Femur (tissue), 1 donor: ENCODE measurements around the gene KRT81.
"Not testable (repeated sequence)": the region's sequence is repeated elsewhere in the genome, so short reads cannot be mapped to it uniquely, and the experiment has no call there.

Experiments used
- DNase-seq: peaks from one replicate; pipeline ENCODE4 v3.0.0-alpha.2; 2017

Gene KRT81

DNA sequence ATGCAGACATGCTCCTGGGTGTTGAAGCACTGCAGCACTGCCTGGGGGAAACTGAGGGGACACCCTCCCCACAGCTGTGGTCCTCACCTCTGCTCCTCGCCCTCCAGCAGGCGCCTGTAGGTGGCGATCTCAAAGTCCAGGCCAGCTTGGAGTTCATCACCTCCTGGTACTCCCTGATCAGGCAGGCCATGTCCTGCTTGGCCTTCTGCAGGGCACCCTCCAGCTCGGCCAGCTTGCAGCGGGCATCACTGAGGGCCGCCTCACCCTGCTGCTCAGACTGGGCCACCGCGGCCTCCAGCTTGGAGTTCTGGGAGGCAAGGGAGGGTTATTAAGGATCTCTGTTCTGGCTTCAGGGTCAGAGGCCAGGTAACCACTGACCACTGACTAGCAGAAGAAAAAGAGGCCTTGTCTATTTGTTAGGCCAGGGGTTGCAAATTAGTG, 39.1 kb downstream of the KRT81 start:
- DNase-seq, result not testable (repeated sequence)

GRCh38 chr12:52251367-52252051, 39.8 kb downstream of the KRT81 start:
- no peak for DNase-seq

DNA sequence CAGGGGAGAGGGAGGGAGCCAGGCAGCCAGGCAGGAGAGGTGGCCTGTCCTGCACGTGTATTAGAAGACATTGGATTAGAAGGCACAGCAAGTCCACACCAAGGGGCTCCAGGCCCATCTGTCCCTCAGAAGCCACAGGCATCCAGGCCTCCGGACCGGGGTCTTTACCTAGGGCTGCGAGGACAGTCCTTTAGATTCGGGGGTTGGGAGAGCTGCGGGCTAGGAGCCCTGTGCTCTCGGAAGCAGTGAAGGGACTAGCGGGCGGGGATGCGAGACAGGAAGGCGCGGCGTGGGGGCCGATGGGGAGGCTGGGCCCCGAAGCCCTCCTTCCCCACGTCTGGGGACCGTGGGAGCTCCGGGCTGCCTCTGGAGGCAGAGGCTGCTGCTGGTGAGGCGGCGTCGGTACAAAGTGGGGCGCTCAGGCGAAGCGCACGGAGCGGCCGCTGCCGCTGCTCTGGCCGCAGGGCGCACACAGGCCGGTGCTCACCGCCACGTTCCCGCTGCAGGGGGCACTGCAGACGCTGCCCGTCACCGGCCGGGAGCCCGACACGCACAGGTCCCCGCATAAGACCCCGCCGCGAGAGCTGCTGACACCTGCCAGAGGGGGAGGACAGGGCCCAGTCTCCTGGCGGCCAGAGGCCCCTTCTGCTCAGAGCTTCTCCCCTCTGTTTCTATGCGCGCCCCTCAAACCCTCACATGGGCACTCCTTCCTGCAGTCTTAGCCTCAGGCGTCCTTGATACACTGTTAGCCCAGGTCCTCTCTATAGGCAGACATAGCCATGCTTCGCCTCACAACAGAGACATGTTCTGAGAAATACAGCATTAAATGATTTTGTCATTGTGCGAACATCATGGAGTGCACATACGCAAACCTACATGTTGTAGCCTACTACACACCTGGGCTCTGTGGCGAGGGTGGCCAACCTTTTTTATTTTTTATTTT, 41.0 kb downstream of the KRT81 start:
- no peak for DNase-seq

GRCh38 chr12:52249511-52250047, 41.8 kb downstream of the KRT81 start:
- DNase-seq, result no peak

GRCh38 chr12:52248541-52249461, 42.5 kb downstream of the KRT81 start:
- peak; percentile 62 for DNase-seq

DNA sequence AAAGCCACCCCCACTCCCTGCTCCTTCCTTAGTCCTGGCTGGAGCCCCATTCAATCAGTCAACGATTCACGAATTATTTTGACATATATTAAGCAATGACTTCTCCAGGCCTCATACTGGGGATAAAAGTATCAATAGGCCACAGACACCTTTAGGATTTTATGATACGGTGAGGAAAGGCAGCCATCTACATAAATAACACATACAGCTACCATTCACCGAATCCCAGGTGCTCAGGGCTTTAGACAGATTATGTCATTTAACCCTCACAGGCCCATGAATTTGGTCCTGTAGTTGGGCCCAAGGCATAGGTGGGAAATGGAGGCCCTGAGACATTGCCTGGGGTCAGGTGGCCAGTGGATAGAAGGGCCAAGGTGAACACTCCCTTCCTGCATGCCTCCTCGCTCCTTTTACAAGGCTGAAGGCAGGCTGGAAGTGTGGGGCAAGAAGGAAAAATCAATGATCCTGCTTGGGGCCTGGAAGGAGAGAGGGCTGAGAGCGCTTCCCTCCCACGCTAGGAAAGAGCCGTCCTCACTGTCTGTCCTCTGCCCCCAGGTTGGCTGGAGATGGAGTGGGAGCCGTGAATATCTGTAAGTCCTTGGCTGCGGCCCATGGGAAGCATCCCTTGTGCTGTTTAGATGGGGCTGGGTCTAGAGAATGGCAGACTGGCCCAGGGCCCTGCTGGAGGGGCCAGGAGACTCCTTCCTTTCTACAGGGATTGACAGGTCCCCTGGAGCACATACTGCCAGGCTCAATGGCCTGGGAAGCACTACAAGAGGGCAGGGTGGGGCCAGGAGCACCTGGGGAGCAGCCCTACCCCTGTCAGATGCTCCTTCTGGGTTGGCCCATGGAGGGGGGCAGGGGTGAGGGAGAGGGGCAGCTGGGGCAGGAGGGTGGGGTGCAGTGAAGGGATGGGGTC, 43.5 kb downstream of the KRT81 start:
- DNase-seq, result no peak

GRCh38 chr12:52246720-52247621, 44.4 kb downstream of the KRT81 start:
- DNase-seq, result no peak

DNA sequence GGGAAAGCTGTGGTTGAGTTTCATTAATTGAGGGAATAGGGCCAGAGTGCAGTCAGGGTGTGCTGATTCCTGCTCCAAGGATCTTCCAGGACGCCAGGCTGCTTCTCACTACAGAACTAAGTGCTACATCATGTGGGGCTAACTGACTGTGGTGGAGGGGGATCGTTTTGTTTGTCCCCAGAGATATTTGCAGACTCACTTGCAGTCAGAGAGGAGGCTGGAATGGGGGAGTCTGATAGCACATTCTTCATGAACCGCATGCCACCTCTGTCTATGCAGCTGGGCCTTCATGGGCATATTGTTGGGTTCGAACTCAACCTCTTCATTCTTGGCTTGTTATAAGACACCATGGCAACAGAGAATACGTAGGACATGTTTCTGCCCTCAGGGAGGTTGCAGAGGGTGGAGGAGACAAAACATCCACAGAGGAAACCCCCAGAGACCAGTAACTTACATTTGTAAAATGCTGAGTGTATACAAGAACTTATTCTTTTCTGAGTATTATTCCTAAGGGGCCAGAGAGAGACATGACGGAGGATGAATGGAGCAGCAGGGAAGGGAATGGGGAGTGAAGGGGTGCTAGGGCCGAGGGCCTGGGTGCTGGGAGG, 45.3 kb downstream of the KRT81 start:
- no peak for DNase-seq

- DNase-seq, result no peak
Observed at GRCh38 chr12:52245259-52245961, 45.9 kb downstream of the KRT81 start.

- no peak for DNase-seq
Observed at GRCh38 chr12:52244615-52244994, 46.7 kb downstream of the KRT81 start.

GRCh38 chr12:52243856-52244614, 47.3 kb downstream of the KRT81 start:
- peak; percentile 64 for DNase-seq

- DNase-seq, result no peak
Observed at GRCh38 chr12:52243259-52243855, 48.0 kb downstream of the KRT81 start.

DNA sequence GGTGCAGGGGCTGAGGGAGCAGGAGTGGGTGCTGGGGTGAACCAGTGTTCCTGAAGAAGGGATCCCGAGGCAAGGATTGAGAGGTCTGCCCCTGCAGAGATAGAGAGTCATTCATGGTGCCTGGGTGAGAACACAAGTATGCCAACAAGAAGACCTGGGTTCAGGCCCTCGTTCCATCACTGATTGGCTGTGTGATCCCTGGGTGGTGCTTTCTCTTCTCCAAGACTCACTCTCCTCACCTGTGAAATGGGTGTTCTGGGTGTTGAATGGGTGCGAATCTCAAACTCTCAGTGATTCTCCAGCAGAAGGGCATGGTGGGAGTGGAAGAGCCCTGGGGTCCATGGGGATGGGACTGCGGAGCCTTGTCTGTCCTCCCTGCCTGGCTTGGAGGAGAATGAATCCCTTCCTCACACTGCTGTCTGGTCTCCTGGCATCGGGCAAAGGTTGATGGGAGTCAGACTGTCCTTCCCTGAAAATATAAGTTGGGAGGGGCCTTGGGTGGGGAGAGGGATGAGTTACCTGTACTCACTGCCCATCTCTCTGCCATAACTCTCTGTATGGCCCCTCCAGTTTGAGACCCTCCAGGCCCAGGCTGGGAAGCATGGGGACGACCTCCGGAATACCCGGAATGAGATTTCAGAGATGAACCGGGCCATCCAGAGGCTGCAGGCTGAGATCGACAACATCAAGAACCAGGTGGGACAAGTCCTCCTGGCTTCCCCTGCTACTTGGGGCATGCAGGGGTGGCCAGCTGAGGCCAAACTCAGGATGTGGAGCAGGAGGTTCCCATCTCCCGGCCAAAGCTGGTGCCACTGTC, 48.7 kb downstream of the KRT81 start:
- no peak for DNase-seq

- no peak for DNase-seq
Observed at GRCh38 chr12:52241205-52241842, 50.0 kb downstream of the KRT81 start.

GRCh38 chr12:52240247-52240646, 51.1 kb downstream of the KRT81 start:
- DNase-seq, result not testable (repeated sequence)

- no peak for DNase-seq
Observed at GRCh38 chr12:52239767-52240166, 51.6 kb downstream of the KRT81 start.
